Cardiac fibroblast (primary cell): ENCODE measurements around the gene TP73.
A peak's percentile ranks its signal among the peaks of the same experiment; 100 is the strongest.

Experiments
- DNase-seq, 2 donors: peaks; one replicate each; pipeline versions ENCODE4 v3.0.0 to v3.0.0-alpha.2; 2010; ENCODE audit warnings: low read depth in 2 of 2
- H3K4me3 ChIP-seq, 2 donors: replicated peaks in 1 of 2; 1 replicate in 1 of 2; 2 replicates in 1 of 2; pipeline ENCODE4 v1.5.1; 2011; ENCODE audit warnings: low read depth in 2 of 2, low read length in 2 of 2, mild to moderate bottlenecking in 2 of 2, moderate library complexity in 1 of 2
- TF ChIP-seq, protein P1 (sequence below): IDR thresholded peaks from one replicate; pipeline ENCODE4 v1.5.1; 2011; ENCODE audit warnings: low read depth, mild to moderate bottlenecking, low read length, inconsistent platforms

TP73 gene

GRCh38 chr1:3771108-3772026 is 119.1 kb downstream of the TP73 start:
- DNase-seq = no peak
- H3K4me3 ChIP-seq = peak overlapping the region; percentile 51 to 52
- TF ChIP-seq, protein P1, sequence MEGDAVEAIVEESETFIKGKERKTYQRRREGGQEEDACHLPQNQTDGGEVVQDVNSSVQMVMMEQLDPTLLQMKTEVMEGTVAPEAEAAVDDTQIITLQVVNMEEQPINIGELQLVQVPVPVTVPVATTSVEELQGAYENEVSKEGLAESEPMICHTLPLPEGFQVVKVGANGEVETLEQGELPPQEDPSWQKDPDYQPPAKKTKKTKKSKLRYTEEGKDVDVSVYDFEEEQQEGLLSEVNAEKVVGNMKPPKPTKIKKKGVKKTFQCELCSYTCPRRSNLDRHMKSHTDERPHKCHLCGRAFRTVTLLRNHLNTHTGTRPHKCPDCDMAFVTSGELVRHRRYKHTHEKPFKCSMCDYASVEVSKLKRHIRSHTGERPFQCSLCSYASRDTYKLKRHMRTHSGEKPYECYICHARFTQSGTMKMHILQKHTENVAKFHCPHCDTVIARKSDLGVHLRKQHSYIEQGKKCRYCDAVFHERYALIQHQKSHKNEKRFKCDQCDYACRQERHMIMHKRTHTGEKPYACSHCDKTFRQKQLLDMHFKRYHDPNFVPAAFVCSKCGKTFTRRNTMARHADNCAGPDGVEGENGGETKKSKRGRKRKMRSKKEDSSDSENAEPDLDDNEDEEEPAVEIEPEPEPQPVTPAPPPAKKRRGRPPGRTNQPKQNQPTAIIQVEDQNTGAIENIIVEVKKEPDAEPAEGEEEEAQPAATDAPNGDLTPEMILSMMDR = no peak

- peak; percentile 58 to 88 for DNase-seq
- H3K4me3 ChIP-seq = peak overlapping the region; percentile 51 to 52
- TF ChIP-seq, protein P1 = no peak
These were observed 119.9 kb downstream of the TP73 start for GRCh38 chr1:3772027-3772714.

DNA sequence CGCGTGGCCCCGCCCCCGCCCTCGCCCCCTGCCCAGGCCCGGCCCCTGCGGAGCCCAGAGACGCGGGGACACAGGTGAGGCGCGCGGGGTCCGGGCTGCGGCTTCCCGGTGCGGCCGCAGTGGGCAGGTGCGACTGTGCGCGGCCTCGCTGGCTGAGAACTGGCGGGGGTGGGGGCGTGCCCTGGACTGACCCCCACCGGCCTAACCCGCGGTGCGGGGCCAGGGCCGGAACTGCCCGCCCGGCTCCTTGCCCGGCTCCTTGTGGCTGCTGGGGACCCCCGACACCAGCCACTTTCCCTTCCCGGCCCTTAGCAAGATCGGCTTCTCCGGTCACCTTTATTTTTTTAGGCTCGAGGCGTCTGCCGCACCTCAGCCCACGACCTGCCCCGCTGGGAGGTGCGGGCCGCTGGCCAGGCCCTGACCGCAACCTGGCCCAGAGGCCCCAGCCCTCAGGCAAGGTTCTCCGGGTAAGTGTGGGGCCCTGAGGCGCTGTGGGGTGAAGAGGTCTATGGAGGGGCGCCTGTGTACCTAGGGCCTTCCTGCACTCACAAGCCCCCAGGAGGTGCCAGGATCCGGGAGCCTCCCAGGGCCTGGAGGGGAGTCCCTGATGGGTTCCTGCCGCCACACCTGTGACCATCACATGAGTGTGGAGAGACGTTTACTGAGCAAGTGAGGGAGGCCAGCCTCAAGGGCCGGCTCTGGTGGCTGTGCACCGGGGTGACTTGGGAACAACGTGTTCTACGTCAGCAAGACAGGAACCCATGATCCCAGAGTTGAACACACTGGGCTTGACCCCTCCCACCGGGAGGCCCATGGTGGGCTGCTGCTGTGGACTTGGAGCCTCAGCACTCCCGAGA is 120.6 kb downstream of the TP73 start, which contains the start of gene SMIM1:
Gene SMIM1 (plus strand): TSS at position 35 of the 857 bp plus-strand sequence. CDS start 2,625 bp downstream, outside the sequence.
- no peak for DNase-seq
- TF ChIP-seq, protein P1 = no peak
- H3K4me3 ChIP-seq = peak within 1 kb of the TSS; percentile 51 to 52

GRCh38 chr1:3773572-3774275 is 121.4 kb downstream of the TP73 start:
- no peak for DNase-seq
- TF ChIP-seq, protein P1 = no peak
- H3K4me3 ChIP-seq = peak overlapping the region in 1 of 2 donors; percentile 46

- no peak for DNase-seq
- TF ChIP-seq, protein P1 = no peak
- no peak overlapping the region for H3K4me3 ChIP-seq
These were observed 122.1 kb downstream of the TP73 start for GRCh38 chr1:3774276-3774945.
